Measurements from ENCODE around the gene TUSC2.

The TUSC2 gene

DNA sequence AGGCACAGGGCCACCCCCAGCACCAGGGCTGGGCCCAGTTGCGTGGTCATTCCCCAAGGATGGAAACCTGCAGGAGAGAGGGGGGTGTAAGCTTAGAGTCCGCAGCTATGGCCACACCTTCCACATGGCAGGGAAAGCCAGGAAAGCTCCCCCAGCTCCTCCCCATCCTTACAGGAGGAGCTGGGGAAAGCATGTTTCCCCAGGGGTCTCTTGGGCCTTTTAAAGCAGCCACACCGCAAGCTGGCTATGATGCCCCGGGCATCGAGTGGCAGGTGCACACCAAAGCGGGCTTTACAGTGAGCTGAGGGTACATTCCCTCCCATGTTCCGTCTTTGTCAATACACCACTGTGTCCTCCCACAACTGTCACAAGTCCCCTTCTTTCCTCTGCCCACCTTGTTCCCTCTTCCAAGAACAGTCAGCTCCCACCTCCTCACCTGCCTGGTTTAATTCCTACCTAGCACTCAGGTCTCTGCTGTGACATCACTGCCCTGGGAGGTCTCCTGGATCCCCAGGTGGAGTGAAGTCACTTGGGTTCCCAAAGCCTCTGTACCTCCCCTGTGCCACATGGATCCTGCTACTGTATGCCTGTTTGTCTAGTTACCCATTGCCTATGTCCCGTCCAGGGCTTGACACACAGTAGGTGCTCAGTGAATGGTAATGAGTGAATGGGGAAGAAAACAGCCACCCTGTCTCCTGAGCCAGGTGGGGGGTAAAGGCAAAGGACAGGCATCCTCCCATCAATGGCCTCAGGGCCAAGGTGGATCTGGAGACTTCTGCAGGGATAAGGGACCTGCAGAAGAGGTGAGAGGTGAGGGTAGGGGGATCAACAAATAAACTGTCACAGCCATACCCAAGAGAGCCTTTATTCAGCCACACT is 32.2 kb downstream of the TUSC2 start:
- H3K27ac ChIP-seq (ENCODE audit: low read depth, low read length) = no peak overlapping the region
- H3K4me1 ChIP-seq (ENCODE audit: control insufficient read depth in 1 of 2, insufficient read depth in 2 of 2, low read length in 2 of 2) = peaks cover 40 to 44% of the 10 kb centered on the region in 2 donors
- H3K9me3 ChIP-seq (ENCODE audit: control insufficient read depth in 1 of 2, low read length in 2 of 2) = no peaks in the 10 kb centered on the region
- H3K36me3 ChIP-seq (ENCODE audit: control insufficient read depth in 1 of 2, insufficient read depth in 2 of 2, low read length in 2 of 2) = no peaks in the 10 kb centered on the region
- H3K4me3 ChIP-seq (ENCODE audit: low read depth in 1 of 2, low read length in 2 of 2) = no peak overlapping the region
- H3K9ac ChIP-seq (ENCODE audit: low read depth in 1 of 2, low read length in 2 of 2) = no peak overlapping the region
- no peaks in the 10 kb centered on the region for H3K27me3 ChIP-seq (ENCODE audit: control insufficient read depth in 1 of 2, insufficient read depth in 2 of 2, low read length in 2 of 2)

DNA sequence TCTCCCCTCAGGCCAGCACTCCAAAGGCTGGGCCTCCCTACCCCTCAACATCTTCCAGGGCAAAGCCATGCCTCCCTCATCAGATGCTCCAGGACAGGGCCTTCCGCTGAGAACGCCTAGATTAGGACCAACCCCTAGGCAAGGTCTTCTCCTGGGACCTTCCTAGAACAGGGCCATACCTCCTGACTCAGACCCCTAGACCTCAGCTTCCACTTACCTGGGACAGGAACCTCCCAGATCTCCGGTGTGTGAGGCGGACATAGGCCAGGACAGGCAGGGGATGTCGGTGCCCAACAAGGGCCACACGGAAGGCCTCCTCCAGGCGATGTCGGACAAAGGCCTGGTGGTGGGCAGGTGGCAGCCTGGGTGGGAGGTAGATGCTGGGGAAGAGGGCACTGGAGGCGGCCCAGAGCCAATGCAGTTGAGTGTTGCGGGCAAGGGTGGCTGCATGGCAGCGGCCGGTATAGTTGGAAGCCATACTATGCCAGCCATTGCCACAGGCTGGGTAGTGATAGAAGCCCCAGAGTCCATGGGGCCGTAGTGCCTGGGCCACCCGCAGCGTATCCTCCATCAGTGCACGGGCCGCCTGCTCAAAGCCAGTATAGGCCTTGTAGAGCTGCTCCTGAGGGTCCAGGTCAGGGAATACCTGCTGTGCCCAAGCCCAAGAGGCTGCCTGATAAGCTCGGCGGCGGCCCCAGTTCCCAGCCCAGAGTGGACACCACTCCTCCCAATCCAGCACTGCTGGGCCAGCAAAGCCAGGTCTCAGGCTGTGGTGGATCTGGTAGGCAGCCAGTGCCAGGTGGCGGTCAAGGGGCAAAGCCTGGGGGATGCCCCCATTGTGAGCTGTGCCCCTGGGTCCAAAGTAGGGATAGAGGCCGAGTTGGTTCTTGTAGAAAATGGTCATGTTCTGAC is 33.3 kb downstream of the TUSC2 start:
- H3K36me3 ChIP-seq (ENCODE audit: control insufficient read depth in 1 of 2, insufficient read depth in 2 of 2, low read length in 2 of 2) = peaks cover 7 to 9% of the 10 kb centered on the region in 2 donors
- H3K4me1 ChIP-seq (ENCODE audit: control insufficient read depth in 1 of 2, insufficient read depth in 2 of 2, low read length in 2 of 2) = peaks cover 37 to 42% of the 10 kb centered on the region in 2 donors
- no peak overlapping the region for H3K4me3 ChIP-seq (ENCODE audit: low read depth in 1 of 2, low read length in 2 of 2)
- H3K27ac ChIP-seq (ENCODE audit: low read depth, low read length) = no peak overlapping the region
- H3K27me3 ChIP-seq (ENCODE audit: control insufficient read depth in 1 of 2, insufficient read depth in 2 of 2, low read length in 2 of 2) = no peaks in the 10 kb centered on the region
- no peaks in the 10 kb centered on the region for H3K9me3 ChIP-seq (ENCODE audit: control insufficient read depth in 1 of 2, low read length in 2 of 2)
- no peak overlapping the region for H3K9ac ChIP-seq (ENCODE audit: low read depth in 1 of 2, low read length in 2 of 2)

DNA sequence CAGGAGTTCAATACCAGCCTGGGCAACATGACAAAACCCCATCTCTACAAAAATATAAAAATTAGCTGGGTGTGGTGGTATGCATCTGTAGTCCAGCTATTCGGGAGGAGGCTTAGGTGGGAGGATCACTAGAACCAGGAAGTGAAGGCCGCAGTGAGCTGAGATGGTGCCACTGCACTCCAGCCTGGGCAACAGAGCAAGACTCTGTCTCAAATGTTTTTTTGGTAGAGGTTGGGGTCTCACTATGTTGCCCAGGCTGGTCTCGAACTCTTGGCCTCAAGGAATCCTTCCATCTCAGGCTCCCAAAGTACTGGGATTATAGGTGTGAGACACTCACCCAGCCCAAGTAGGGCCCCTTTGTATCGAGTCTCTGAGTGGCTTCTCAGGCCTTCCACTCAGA is 33.9 kb downstream of the TUSC2 start:
- peaks cover 36 to 41% of the 10 kb centered on the region in 2 donors for H3K4me1 ChIP-seq (ENCODE audit: control insufficient read depth in 1 of 2, insufficient read depth in 2 of 2, low read length in 2 of 2)
- no peak overlapping the region for H3K27ac ChIP-seq (ENCODE audit: low read depth, low read length)
- no peak overlapping the region for H3K9ac ChIP-seq (ENCODE audit: low read depth in 1 of 2, low read length in 2 of 2)
- no peak overlapping the region for H3K4me3 ChIP-seq (ENCODE audit: low read depth in 1 of 2, low read length in 2 of 2)
- no peaks in the 10 kb centered on the region for H3K27me3 ChIP-seq (ENCODE audit: control insufficient read depth in 1 of 2, insufficient read depth in 2 of 2, low read length in 2 of 2)
- H3K36me3 ChIP-seq (ENCODE audit: control insufficient read depth in 1 of 2, insufficient read depth in 2 of 2, low read length in 2 of 2) = peaks cover 13 to 16% of the 10 kb centered on the region in 2 donors
- no peaks in the 10 kb centered on the region for H3K9me3 ChIP-seq (ENCODE audit: control insufficient read depth in 1 of 2, low read length in 2 of 2)

- H3K36me3 ChIP-seq (ENCODE audit: control insufficient read depth in 1 of 2, insufficient read depth in 2 of 2, low read length in 2 of 2) = peaks cover 20 to 24% of the 10 kb centered on the region in 2 donors
- no peaks in the 10 kb centered on the region for H3K27me3 ChIP-seq (ENCODE audit: control insufficient read depth in 1 of 2, insufficient read depth in 2 of 2, low read length in 2 of 2)
- no peaks in the 10 kb centered on the region for H3K9me3 ChIP-seq (ENCODE audit: control insufficient read depth in 1 of 2, low read length in 2 of 2)
- H3K9ac ChIP-seq (ENCODE audit: low read depth in 1 of 2, low read length in 2 of 2) = peak overlapping the region; percentile 68 to 86
- H3K4me3 ChIP-seq (ENCODE audit: low read depth in 1 of 2, low read length in 2 of 2) = peak overlapping the region in 1 of 2 donors; percentile 76
- no peak overlapping the region for H3K27ac ChIP-seq (ENCODE audit: low read depth, low read length)
- H3K4me1 ChIP-seq (ENCODE audit: control insufficient read depth in 1 of 2, insufficient read depth in 2 of 2, low read length in 2 of 2) = peaks cover 28 to 33% of the 10 kb centered on the region in 2 donors
Measured at GRCh38 chr3:50293079-50293801, 34.8 kb downstream of the TUSC2 start.

DNA sequence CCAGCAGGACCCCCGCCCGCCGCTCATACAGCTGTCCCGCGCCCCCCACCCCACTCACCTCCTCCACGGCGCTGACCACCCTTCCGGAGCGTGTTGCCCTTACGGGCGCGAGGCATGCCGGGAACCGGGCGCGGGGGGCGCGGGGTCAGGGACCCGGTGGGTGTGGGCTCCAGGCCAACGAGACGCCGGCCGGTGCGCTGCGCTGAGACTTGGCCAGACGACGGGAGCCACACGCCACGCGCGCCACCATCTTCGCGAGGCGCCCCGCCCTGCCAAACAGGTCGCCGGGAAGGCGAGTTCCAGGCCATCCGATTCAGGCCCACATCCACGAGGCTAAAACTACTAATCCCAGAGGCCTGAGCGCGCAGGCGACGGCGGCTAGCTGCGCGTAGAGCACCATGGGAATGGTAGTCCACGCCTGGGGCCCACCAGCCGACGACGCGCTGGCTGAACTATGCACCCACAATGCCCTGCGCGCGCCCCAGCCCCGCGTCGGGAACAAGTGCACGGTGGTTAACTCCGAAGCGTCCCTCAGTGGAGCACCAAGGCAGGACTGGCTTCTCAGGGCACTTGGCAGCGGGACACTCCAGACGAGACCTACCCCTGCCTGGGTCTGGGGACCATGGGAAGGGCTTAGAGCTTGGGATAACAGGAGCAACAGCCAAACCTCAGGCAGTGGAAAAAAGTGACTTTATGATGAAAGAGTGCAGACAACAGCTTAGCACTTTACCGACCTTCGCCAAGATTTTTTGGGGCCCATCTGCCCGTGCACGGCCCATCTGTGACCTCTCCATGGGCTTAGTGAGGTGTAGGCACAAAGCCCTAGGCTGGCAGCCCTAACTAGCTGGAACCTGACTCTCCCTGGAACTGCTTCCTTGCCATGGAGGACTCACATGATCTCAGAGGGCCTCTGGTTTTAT is 35.6 kb downstream of the TUSC2 start, which contains the start of gene IFRD2:
Gene IFRD2, minus strand, starts transcription at position 271 of the 920 bp plus-strand sequence. Its CDS starts 155 bp downstream, at position 116.
- peaks cover 24 to 32% of the 10 kb centered on the region in 2 donors for H3K36me3 ChIP-seq (ENCODE audit: control insufficient read depth in 1 of 2, insufficient read depth in 2 of 2, low read length in 2 of 2)
- peak within 1 kb of the TSS; percentile 92 to 98 for H3K4me3 ChIP-seq (ENCODE audit: low read depth in 1 of 2, low read length in 2 of 2)
- H3K27me3 ChIP-seq (ENCODE audit: control insufficient read depth in 1 of 2, insufficient read depth in 2 of 2, low read length in 2 of 2) = no peaks in the 10 kb centered on the region
- H3K9ac ChIP-seq (ENCODE audit: low read depth in 1 of 2, low read length in 2 of 2) = peak within 1 kb of the TSS; percentile 84 to 86
- peaks cover 22 to 29% of the 10 kb centered on the region in 2 donors for H3K4me1 ChIP-seq (ENCODE audit: control insufficient read depth in 1 of 2, insufficient read depth in 2 of 2, low read length in 2 of 2)
- H3K9me3 ChIP-seq (ENCODE audit: control insufficient read depth in 1 of 2, low read length in 2 of 2) = no peaks in the 10 kb centered on the region
- peak within 1 kb of the TSS; percentile 89 for H3K27ac ChIP-seq (ENCODE audit: low read depth, low read length)

DNA sequence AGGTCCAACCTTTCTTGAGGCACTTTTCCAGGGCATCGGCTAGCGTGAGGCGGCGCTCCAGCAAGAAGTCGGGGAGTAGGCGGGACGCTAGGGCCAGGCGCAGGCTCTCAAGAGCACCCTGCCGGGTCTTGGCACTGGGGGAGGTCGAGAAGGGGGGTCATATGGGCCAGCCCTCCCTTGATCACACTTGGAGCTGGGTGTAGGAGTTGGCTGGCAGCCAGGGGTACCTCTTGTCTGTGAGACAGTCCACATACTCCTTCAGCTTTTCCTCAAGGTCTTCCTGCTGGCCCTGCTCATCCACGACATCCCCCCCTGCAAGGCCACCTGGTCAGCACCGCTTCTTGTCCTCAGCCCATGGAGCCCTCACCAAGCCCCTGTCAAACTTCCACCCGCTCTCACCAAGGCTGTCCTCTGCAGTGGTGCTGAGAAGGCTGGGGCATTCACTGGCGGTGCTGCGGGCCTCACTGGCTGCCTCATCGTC is 37.8 kb downstream of the TUSC2 start:
- H3K9me3 ChIP-seq (ENCODE audit: control insufficient read depth in 1 of 2, low read length in 2 of 2) = no peaks in the 10 kb centered on the region
- H3K9ac ChIP-seq (ENCODE audit: low read depth in 1 of 2, low read length in 2 of 2) = peak overlapping the region in 1 of 2 donors; percentile 38
- H3K36me3 ChIP-seq (ENCODE audit: control insufficient read depth in 1 of 2, insufficient read depth in 2 of 2, low read length in 2 of 2) = peaks cover 34 to 43% of the 10 kb centered on the region in 2 donors
- H3K27me3 ChIP-seq (ENCODE audit: control insufficient read depth in 1 of 2, insufficient read depth in 2 of 2, low read length in 2 of 2) = no peaks in the 10 kb centered on the region
- no peak overlapping the region for H3K27ac ChIP-seq (ENCODE audit: low read depth, low read length)
- no peak overlapping the region for H3K4me3 ChIP-seq (ENCODE audit: low read depth in 1 of 2, low read length in 2 of 2)
- H3K4me1 ChIP-seq (ENCODE audit: control insufficient read depth in 1 of 2, insufficient read depth in 2 of 2, low read length in 2 of 2) = peaks cover 22 to 28% of the 10 kb centered on the region in 2 donors

DNA sequence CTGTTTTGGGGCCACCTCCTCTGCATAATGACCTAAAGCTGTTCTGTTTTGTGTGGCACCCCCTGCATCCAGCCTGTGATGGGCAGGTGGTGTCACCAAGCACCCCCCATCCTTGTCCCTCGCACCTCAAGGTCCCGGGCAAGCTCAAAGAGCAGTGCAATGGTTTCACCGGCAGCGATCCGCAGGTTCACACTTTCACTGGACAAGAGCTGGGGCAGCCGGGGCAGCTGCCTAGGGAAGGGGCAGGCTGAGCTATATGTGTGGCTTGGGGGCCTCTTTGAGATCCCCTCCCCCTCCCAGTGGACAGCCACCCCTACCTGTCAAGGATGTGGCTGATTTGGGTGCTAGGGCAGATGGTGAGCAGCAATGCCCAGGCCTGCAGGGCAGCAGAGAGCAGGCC is 38.9 kb downstream of the TUSC2 start:
- Histone ChIP-seq H3K4me3 (ENCODE audit: low read depth in 1 of 2, low read length in 2 of 2) (no peak overlapping the region), H3K27me3 (ENCODE audit: control insufficient read depth in 1 of 2, insufficient read depth in 2 of 2, low read length in 2 of 2) (no peaks in the 10 kb centered on the region), H3K27ac (ENCODE audit: low read depth, low read length) (no peak overlapping the region), H3K4me1 (ENCODE audit: control insufficient read depth in 1 of 2, insufficient read depth in 2 of 2, low read length in 2 of 2) (peaks cover 22 to 28% of the 10 kb centered on the region in 2 donors), H3K9ac (ENCODE audit: low read depth in 1 of 2, low read length in 2 of 2) (no peak overlapping the region), H3K36me3 (ENCODE audit: control insufficient read depth in 1 of 2, insufficient read depth in 2 of 2, low read length in 2 of 2) (peaks cover 34 to 43% of the 10 kb centered on the region in 2 donors), H3K9me3 (ENCODE audit: control insufficient read depth in 1 of 2, low read length in 2 of 2) (no peaks in the 10 kb centered on the region)

DNA sequence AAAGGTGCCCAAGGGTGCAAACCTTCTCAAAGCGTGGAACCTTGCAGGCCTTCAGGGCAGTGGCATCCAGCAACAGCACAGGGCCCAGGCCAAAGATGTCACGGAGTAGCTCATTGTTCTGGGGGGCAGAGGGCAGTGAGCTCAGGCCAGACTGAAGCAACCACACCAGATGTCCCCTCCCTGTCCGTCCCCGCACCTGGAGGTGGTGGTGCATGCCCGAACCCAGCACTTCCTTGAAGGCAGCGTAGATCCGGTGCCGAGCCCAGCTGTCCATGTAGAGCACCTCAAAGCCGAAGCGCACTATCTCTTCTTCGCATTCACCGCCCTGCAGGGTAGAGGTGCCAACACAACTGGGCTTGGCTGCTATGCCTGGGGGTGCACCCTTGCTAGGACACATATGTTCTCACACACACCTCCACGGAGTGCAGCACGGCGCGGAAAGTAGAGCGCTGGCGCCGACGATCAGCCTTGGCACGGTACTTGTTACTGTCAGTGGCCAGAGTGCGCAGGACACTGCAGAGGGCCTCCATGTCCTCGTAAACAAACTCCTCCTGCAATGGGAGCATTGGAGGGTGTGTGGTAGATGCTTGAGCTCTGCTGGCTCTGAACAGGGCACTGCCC is 39.5 kb downstream of the TUSC2 start:
- Histone ChIP-seq H3K27ac (ENCODE audit: low read depth, low read length) (no peak overlapping the region), H3K9ac (ENCODE audit: low read depth in 1 of 2, low read length in 2 of 2) (no peak overlapping the region), H3K4me3 (ENCODE audit: low read depth in 1 of 2, low read length in 2 of 2) (no peak overlapping the region), H3K4me1 (ENCODE audit: control insufficient read depth in 1 of 2, insufficient read depth in 2 of 2, low read length in 2 of 2) (peaks cover 22 to 28% of the 10 kb centered on the region in 2 donors), H3K27me3 (ENCODE audit: control insufficient read depth in 1 of 2, insufficient read depth in 2 of 2, low read length in 2 of 2) (no peaks in the 10 kb centered on the region), H3K9me3 (ENCODE audit: control insufficient read depth in 1 of 2, low read length in 2 of 2) (no peaks in the 10 kb centered on the region), H3K36me3 (ENCODE audit: control insufficient read depth in 1 of 2, insufficient read depth in 2 of 2, low read length in 2 of 2) (peaks cover 34 to 43% of the 10 kb centered on the region in 2 donors)

Data from duodenal mucosa (tissue), 2 donors.